OCI-LY1 (cell line): Measurements from ENCODE around the gene IQUB.

Experiments
- H2AFZ ChIP-seq: fragments of 200-600 bp; sonication (generic), shearing (Covaris generic); 2 replicates; pipeline ENCODE4 v1.6.0; 2014; ENCODE audit warnings: antibody characterized with exemption, mild to moderate bottlenecking, low read length
- H3F3A ChIP-seq: fragments of 200-600 bp; sonication (generic), shearing (Covaris generic); 2 replicates; pipeline ENCODE4 v1.6.0; 2014; ENCODE audit warnings: mild to moderate bottlenecking, antibody characterized with exemption, low read length, moderate library complexity; ENCODE audit not compliant: insufficient read depth
- H3K27ac ChIP-seq: fragments of 200-600 bp; sonication (generic); 2 replicates; pipeline ENCODE4 v1.5.1; 2014; ENCODE audit warnings: low read length, mixed run types, mild to moderate bottlenecking, low read depth; ENCODE audit not compliant: poor library complexity, severe bottlenecking
- H3K27me3 ChIP-seq: fragments of 200-600 bp; sonication (generic); 2 replicates; pipeline ENCODE4 v1.6.0; 2014; ENCODE audit warnings: antibody characterized with exemption, mild to moderate bottlenecking, low read length, moderate library complexity; ENCODE audit not compliant: insufficient read depth
- H3K36me3 ChIP-seq: fragments of 200-600 bp; sonication (generic); 2 replicates; pipeline ENCODE4 v1.6.1; 2014; ENCODE audit warnings: mild to moderate bottlenecking, antibody characterized with exemption, low read length, moderate library complexity, mixed read lengths; ENCODE audit not compliant: insufficient read depth
- H3K4me1 ChIP-seq: fragments of 200-600 bp; sonication (generic); 2 replicates; pipeline ENCODE4 v1.5.1; 2014; ENCODE audit warnings: mild to moderate bottlenecking, low read length, moderate library complexity; ENCODE audit not compliant: insufficient read depth, severe bottlenecking
- H3K4me2 ChIP-seq: fragments of 200-600 bp; sonication (generic), shearing (Covaris generic); 2 replicates; pipeline ENCODE4 v1.6.1; 2014; ENCODE audit warnings: low read length
- H3K4me3 ChIP-seq: fragments of 200-600 bp; sonication (generic); 2 replicates; pipeline ENCODE4 v1.5.1; 2014; ENCODE audit warnings: low read length, low read depth, mild to moderate bottlenecking, mixed read lengths; ENCODE audit not compliant: poor library complexity, severe bottlenecking
- H3K79me2 ChIP-seq: fragments of 200-600 bp; shearing (Covaris generic); 2 replicates; pipeline ENCODE4 v1.6.1; 2016; ENCODE audit warnings: mixed run types, low read length, mixed read lengths; ENCODE audit not compliant: insufficient read depth
- H3K9ac ChIP-seq: fragments of 200-600 bp; sonication (generic), shearing (Covaris generic); 2 replicates; pipeline ENCODE4 v1.6.1; 2014; ENCODE audit warnings: mild to moderate bottlenecking, low read length, mixed read lengths
- H3K9me2 ChIP-seq: fragments of 200-600 bp; sonication (generic), shearing (Covaris generic); 2 replicates; pipeline ENCODE4 v1.6.1; 2014; ENCODE audit warnings: low read depth, mild to moderate bottlenecking, low read length, mixed read lengths
- H3K9me3 ChIP-seq: fragments of 200-600 bp; shearing (Covaris generic); 2 replicates; pipeline ENCODE4 v1.6.1; 2014; ENCODE audit warnings: low read length, mixed read lengths
- H4K20me1 ChIP-seq: fragments of 200-600 bp; sonication (generic), shearing (Covaris generic); 2 replicates; pipeline ENCODE4 v1.6.0; 2016; ENCODE audit warnings: mild to moderate bottlenecking, low read length; ENCODE audit not compliant: insufficient read depth
- CTCF ChIP-seq: fragments of 200-600 bp; sonication (generic), shearing (Covaris generic); IDR thresholded peaks from 2 replicates; pipeline ENCODE4 v1.5.1; 2017; ENCODE audit warnings: mild to moderate bottlenecking, antibody characterized with exemption, low read length, moderate library complexity, mixed read lengths
- EZH2 ChIP-seq: fragments of 200-600 bp; sonication (generic), shearing (Covaris generic); IDR thresholded peaks from 2 replicates; pipeline ENCODE4 v1.8.0; 2017; ENCODE audit warnings: borderline replicate concordance, mixed run types, mild to moderate bottlenecking, antibody characterized with exemption, low read length, moderate library complexity, mixed read lengths

The IQUB gene

GRCh38 chr7:123425246-123425645 is 109.1 kb downstream of the IQUB start:
- Histone ChIP-seq H3K27me3 (no peaks in the 10 kb centered on the region), H2AFZ (no peak overlapping the region), H4K20me1 (0 out of 2 replicates have a peak, but pooled peaks cover 2% of the 10 kb centered on the region), H3K9me2 (peaks cover 5% of the 10 kb centered on the region; the same call in 1 of the 2 replicates), H3F3A (no peaks in the 10 kb centered on the region), H3K9me3 (0 out of 2 replicates have a peak, but pooled peaks cover 2% of the 10 kb centered on the region), H3K4me2 (no peak overlapping the region), H3K4me1 (no peaks in the 10 kb centered on the region), H3K27ac (no peak overlapping the region), H3K36me3 (no peaks in the 10 kb centered on the region), H3K79me2 (no peaks in the 10 kb centered on the region), H3K4me3 (no peak overlapping the region), H3K9ac (no peak overlapping the region)
- TF ChIP-seq EZH2 (no peak), CTCF (no peak)

DNA sequence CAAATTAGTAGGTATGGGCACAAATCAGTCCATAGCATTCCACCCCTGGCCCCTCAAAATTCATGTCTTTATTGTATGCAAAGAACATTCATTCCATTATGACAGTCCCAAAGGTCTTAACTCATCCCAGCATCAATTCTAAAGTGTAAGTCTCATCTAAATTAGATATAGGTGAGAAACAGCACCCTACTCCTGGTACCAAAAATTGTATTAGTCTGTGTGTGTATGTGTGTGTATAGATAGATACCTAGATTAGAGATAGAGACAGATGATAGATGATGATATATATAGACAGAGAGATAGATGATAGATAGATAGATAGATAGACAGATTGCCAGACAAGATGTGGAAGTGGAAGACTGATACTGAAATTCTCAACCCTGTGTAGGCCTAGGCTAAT is 109.9 kb downstream of the IQUB start:
- H3K27me3 ChIP-seq, result no peaks in the 10 kb centered on the region

GRCh38 chr7:123423622-123424021 is 110.8 kb downstream of the IQUB start:
- no peaks in the 10 kb centered on the region for H3F3A ChIP-seq
- no peaks in the 10 kb centered on the region for H3K79me2 ChIP-seq
- no peak overlapping the region for H3K27ac ChIP-seq
- no peaks in the 10 kb centered on the region for H3K4me1 ChIP-seq
- H3K4me3 ChIP-seq, result no peak overlapping the region
- no peaks in the 10 kb centered on the region for H3K27me3 ChIP-seq
- H2AFZ ChIP-seq, result no peak overlapping the region
- H3K36me3 ChIP-seq, result no peaks in the 10 kb centered on the region
- H4K20me1 ChIP-seq, result 0 out of 2 replicates have a peak, but pooled peaks cover 2% of the 10 kb centered on the region
- peaks cover 5% of the 10 kb centered on the region; the same call in 1 of the 2 replicates for H3K9me2 ChIP-seq
- 0 out of 2 replicates have a peak, but pooled peaks cover 2% of the 10 kb centered on the region for H3K9me3 ChIP-seq
- no peak overlapping the region for H3K4me2 ChIP-seq
- TF ChIP-seq CTCF, result no peak
- no peak for TF ChIP-seq EZH2
- no peak overlapping the region for H3K9ac ChIP-seq

More for the DNA sequence above, 109.9 kb downstream of the IQUB start:
- Histone ChIP-seq H3K4me3 (no peak overlapping the region), H3F3A (no peaks in the 10 kb centered on the region), H2AFZ (no peak overlapping the region), H3K4me1 (no peaks in the 10 kb centered on the region), H3K36me3 (no peaks in the 10 kb centered on the region), H4K20me1 (0 out of 2 replicates have a peak, but pooled peaks cover 2% of the 10 kb centered on the region), H3K27ac (no peak overlapping the region), H3K79me2 (no peaks in the 10 kb centered on the region), H3K9ac (no peak overlapping the region), H3K9me3 (0 out of 2 replicates have a peak, but pooled peaks cover 2% of the 10 kb centered on the region), H3K9me2 (peaks cover 5% of the 10 kb centered on the region; the same call in 1 of the 2 replicates), H3K4me2 (no peak overlapping the region)
- TF ChIP-seq CTCF (no peak), EZH2 (no peak)
